HG02852 (cell line): ENCODE measurements around the gene CCZ1B.
"Not testable (repeated sequence)": the region's sequence is repeated elsewhere in the genome, so short reads cannot be mapped to it uniquely, and the experiment has no call there.

Experiments
- ATAC-seq: cut with Tn5 transposase; IDR thresholded peaks from one replicate; pipeline ENCODE4 v1.9.1; 2021; ENCODE audit warnings: mild to moderate bottlenecking, moderate library complexity; ENCODE audit not compliant: unreplicated experiment

The CCZ1B gene

DNA sequence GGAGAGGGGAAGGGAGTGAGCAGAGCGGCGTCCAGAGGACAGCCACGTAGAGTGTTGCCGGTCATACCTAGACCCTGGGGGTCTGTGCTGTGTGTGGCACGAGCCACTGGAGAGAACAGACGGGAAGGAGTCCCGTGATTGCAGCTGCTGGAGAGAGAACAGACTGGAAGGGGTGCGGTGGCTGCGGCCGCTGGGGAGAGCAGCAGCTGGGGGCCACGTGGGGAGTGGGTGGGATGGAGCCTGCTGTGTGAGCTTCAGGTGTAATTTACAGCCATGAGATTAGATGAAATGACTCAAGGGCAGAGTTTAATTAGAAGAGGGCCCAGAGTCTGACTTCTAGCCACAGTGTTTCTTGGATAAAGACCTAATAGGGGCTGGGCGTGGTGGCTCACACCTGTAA lies 76.7 kb downstream of the CCZ1B start:
- not testable (repeated sequence) for ATAC-seq
